Measurements from ENCODE around the gene AP1M1.

Gene AP1M1

DNA sequence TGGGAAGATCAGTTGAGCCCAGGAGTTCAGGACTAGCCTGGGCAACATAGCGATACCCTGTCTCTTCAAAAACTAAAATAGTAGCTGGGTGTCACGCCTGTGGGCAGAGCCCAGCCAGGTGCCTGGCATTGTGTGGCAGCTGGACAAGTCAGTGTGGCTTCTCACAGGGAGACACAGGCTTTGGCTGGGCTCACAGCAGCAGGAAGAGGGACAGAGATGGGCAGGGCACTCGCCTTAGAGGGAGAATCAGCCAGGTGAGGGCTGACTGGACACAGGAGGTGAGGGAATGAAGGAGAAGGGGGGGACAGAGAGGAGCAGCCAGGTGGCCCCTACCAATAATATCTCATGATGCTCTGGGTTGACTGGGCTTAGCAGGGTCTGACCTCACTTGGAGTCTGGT is 9.2 kb upstream of the AP1M1 start:
- ChIA-PET POLR2A (interaction anchor here (0.6 to 1.3 kb wide), 2 partner anchors 9 to 152 kb away, joined by 4 read pairs; partner anchors contain the start of gene AP1M1), CTCF (interaction anchor here (0.6 to 0.9 kb wide), 2 partner anchors 147 to 722 kb away, joined by 3 to 4 read pairs; no protein-coding TSS in a partner anchor)
- TF ChIP-seq ZNF777 (tag by site-specific recombination; IDR thresholded peaks at IDR 0.05; ENCODE audit: borderline replicate concordance) (no peak), ZFP37 (tag by site-specific recombination; IDR thresholded peaks at IDR 0.05) (no peak), ZNF544 (tag by site-specific recombination; IDR thresholded peaks at IDR 0.05) (no peak), GLIS2 (tag by site-specific recombination; IDR thresholded peaks at IDR 0.05) (no peak), KLF7 (tag by site-specific recombination; IDR thresholded peaks at IDR 0.05; ENCODE audit: borderline replicate concordance) (no peak), ZBTB7A (tag by site-specific recombination; IDR thresholded peaks at IDR 0.05; ENCODE audit: low read depth) (no peak), ZNF585B (tag by site-specific recombination; IDR thresholded peaks at IDR 0.05) (no peak), ZNF175 (tag by site-specific recombination; IDR thresholded peaks at IDR 0.05) (no peak), KLF10 (tag by site-specific recombination; IDR thresholded peaks at IDR 0.05) (no peak)
- TF ChIP-seq, protein P1, sequence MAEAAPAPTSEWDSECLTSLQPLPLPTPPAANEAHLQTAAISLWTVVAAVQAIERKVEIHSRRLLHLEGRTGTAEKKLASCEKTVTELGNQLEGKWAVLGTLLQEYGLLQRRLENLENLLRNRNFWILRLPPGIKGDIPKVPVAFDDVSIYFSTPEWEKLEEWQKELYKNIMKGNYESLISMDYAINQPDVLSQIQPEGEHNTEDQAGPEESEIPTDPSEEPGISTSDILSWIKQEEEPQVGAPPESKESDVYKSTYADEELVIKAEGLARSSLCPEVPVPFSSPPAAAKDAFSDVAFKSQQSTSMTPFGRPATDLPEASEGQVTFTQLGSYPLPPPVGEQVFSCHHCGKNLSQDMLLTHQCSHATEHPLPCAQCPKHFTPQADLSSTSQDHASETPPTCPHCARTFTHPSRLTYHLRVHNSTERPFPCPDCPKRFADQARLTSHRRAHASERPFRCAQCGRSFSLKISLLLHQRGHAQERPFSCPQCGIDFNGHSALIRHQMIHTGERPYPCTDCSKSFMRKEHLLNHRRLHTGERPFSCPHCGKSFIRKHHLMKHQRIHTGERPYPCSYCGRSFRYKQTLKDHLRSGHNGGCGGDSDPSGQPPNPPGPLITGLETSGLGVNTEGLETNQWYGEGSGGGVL (tag by site-specific recombination; IDR thresholded peaks at IDR 0.05) = no peak

DNA sequence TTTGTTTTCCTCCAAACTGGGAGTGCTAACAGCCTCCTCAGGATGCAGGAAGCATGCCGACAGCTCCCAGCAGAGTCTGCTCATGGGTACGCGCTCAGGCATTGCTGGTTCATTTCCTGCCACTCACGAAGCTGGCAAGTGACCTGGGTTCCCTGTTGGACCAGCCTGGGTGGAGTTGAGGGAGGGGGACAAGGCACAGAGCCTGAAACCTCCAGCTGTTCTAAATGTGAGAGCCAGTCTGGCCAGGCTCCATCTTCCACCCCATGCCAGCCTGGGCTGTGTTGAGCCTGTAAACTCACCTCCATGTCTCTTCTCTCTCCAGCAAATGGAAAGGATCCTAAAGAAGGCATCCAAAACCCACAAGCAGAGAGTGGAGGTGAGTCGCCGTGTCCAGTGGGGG is 7.5 kb upstream of the AP1M1 start:
- Histone ChIP-seq H3K9me3 (ENCODE audit: control insufficient read depth, insufficient read depth, low read depth, low read length) (no peaks in the 10 kb centered on the region), H3K4me1 (ENCODE audit: control insufficient read depth, insufficient read depth, low read length) (no peaks in the 10 kb centered on the region), H3K36me3 (ENCODE audit: control insufficient read depth in 2 of 2, insufficient read depth in 1 of 2, low read length in 2 of 2) (peaks cover 19 to 61% of the 10 kb centered on the region in 2 experiments), H3K27ac (ENCODE audit: extremely low read depth, low read depth, low read length) (no peak overlapping the region), H3K4me3 (ENCODE audit: low read depth, low read length) (no peak overlapping the region)
- ChIA-PET CTCF (interaction anchor here (0.6 kb wide), 1 partner anchor 1040 kb away, joined by 4 read pairs; no protein-coding TSS in a partner anchor), POLR2A (interaction anchor here (0.6 kb wide), 2 partner anchors 225 to 290 kb away, joined by 3 to 5 read pairs; no protein-coding TSS in a partner anchor)
- TF ChIP-seq ZNF37A (tag by site-specific recombination; IDR thresholded peaks at IDR 0.05) (no peak), ZNF391 (tag by site-specific recombination; IDR thresholded peaks at IDR 0.05; ENCODE audit: borderline replicate concordance, low read depth) (no peak), ZNF324 (tag by site-specific recombination; IDR thresholded peaks at IDR 0.05) (no peak), ZNF555 (tag by site-specific recombination; conservative IDR thresholded peaks at IDR 0.05) (no peak), ZNF610 (tag by site-specific recombination; IDR thresholded peaks at IDR 0.05; ENCODE audit: borderline replicate concordance) (no peak), ZIC2 (tag by site-specific recombination; IDR thresholded peaks at IDR 0.05) (no peak), ZNF48 (tag by site-specific recombination; IDR thresholded peaks at IDR 0.05) (no peak), ZBTB48 (tag by site-specific recombination; IDR thresholded peaks at IDR 0.05) (no peak), ZBTB1 (tag by site-specific recombination; IDR thresholded peaks at IDR 0.05) (no peak)
- TF ChIP-seq, protein P2, sequence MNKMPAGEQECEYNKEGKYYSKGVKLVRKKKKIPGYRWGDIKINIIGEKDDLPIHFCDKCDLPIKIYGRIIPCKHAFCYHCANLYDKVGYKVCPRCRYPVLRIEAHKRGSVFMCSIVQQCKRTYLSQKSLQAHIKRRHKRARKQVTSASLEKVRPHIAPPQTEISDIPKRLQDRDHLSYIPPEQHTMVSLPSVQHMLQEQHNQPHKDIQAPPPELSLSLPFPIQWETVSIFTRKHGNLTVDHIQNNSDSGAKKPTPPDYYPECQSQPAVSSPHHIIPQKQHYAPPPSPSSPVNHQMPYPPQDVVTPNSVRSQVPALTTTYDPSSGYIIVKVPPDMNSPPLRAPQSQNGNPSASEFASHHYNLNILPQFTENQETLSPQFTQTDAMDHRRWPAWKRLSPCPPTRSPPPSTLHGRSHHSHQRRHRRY (tag by site-specific recombination; IDR thresholded peaks at IDR 0.05) = no peak
- TF ChIP-seq, protein P3, sequence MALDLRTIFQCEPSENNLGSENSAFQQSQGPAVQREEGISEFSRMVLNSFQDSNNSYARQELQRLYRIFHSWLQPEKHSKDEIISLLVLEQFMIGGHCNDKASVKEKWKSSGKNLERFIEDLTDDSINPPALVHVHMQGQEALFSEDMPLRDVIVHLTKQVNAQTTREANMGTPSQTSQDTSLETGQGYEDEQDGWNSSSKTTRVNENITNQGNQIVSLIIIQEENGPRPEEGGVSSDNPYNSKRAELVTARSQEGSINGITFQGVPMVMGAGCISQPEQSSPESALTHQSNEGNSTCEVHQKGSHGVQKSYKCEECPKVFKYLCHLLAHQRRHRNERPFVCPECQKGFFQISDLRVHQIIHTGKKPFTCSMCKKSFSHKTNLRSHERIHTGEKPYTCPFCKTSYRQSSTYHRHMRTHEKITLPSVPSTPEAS (tag by site-specific recombination; IDR thresholded peaks at IDR 0.05) = no peak
- TF ChIP-seq, protein P4, sequence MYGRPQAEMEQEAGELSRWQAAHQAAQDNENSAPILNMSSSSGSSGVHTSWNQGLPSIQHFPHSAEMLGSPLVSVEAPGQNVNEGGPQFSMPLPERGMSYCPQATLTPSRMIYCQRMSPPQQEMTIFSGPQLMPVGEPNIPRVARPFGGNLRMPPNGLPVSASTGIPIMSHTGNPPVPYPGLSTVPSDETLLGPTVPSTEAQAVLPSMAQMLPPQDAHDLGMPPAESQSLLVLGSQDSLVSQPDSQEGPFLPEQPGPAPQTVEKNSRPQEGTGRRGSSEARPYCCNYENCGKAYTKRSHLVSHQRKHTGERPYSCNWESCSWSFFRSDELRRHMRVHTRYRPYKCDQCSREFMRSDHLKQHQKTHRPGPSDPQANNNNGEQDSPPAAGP (tag by site-specific recombination; IDR thresholded peaks at IDR 0.05) = no peak

More for the DNA sequence above, 9.2 kb upstream of the AP1M1 start:
- Histone ChIP-seq H3K4me1 (ENCODE audit: control insufficient read depth, insufficient read depth, low read length) (no peaks in the 10 kb centered on the region), H3K9me3 (ENCODE audit: control insufficient read depth, insufficient read depth, low read depth, low read length) (no peaks in the 10 kb centered on the region), H3K36me3 (ENCODE audit: control insufficient read depth in 2 of 2, insufficient read depth in 1 of 2, low read length in 2 of 2) (peaks cover 15 to 55% of the 10 kb centered on the region in 2 experiments), H3K27ac (ENCODE audit: extremely low read depth, low read depth, low read length) (no peak overlapping the region), H3K4me3 (ENCODE audit: low read depth, low read length) (no peak overlapping the region)

Data from HEK293 (cell line).